Fibroblast of skin of left quadriceps (primary cell): ENCODE data around the gene CRYGN.
A peak's percentile ranks its signal among the peaks of the same experiment; 100 is the strongest.

Experiments used
- DNase-seq, 2 experiments: peaks; one replicate each; pipeline ENCODE4 v3.0.0-alpha.2; 2013; ENCODE audit warnings: low read depth in 2 of 2

The CRYGN gene

DNA sequence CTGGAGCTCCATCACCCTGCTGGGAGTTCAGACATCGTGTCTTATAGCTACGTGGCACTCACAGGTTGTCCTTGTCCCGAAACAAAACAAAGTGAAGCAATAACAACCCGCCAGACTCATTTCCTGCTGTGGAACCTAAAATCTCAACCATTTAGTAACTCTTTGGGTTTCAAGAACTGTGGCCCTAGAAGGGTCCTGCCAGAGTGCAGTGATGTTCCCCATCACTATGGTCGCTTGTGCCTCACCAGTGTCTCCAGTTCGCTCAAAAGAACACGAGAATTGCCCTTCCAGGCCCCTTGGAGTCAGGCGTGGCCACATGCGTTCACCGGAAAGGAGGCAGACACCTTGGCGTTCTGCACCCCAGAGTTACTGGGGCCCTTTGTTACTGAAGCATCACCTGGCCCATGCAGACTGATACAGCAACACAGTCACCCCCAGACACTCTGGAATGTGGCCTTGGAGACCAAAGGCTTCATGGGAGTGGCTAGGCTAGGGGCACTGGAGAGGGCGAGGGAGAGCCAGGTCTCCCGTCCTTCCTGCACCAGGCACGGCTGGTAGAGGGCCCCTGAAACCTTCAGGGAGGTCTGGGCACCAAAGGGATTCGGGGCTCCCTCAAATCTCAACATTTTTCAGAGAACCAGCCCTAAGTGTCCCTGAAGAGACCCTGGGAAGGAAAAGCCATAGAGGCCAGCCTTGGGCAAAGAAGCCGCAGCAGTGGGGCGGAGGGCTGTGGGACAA, 908 bp downstream of the CRYGN start:
- DNase-seq, result no peak

DNA sequence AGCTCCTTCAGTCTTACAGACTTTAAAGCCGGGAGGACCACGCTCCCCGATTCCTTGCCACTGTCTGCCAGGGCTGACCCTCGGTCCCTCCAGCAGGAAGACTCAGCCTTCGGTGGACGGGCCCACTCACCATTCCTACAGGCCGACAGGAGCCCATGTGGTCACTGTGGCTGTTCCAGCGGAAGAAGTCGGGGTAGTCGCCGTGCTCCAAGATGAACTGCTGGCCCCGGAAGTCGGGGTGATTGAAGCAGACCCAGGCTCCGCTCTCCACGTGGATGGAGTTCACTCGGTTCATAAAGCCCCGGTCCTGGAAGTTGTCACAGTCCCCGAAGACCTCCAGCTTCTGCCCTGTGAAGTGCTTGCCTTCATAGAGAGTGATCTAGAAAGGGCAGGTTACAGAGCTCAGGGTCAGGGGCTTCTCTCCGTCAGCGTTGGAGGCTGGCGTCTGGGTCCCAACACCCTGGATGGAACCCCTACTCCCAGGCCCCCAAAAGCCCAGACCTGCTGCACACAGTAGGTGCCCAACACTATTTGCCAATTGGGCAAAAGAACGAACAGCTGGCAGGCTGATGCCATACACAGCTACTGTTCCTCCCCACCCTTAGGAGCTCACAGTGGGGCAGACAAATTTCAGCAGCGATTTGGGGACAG, 1.9 kb downstream of the CRYGN start:
- no peak for DNase-seq

DNA sequence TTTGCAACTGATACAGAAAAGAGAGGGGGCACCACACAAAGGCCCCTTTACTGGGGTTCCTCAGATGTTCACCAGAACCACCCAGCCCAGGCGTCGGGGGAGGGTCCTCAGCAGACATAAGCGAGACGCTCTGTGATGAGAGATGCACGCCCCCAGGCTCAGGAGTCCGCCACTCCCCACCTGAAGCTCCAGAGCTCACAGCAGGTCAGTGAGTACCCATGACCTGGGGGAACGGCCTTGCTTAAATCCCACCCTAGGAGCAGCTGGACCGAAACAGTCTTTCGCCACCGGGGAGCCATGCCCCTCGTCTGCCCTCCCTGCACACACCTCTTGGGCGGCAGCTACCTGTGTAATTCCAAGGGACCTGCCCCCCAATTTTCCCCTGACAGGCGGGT, 2.8 kb downstream of the CRYGN start:
- no peak for DNase-seq

DNA sequence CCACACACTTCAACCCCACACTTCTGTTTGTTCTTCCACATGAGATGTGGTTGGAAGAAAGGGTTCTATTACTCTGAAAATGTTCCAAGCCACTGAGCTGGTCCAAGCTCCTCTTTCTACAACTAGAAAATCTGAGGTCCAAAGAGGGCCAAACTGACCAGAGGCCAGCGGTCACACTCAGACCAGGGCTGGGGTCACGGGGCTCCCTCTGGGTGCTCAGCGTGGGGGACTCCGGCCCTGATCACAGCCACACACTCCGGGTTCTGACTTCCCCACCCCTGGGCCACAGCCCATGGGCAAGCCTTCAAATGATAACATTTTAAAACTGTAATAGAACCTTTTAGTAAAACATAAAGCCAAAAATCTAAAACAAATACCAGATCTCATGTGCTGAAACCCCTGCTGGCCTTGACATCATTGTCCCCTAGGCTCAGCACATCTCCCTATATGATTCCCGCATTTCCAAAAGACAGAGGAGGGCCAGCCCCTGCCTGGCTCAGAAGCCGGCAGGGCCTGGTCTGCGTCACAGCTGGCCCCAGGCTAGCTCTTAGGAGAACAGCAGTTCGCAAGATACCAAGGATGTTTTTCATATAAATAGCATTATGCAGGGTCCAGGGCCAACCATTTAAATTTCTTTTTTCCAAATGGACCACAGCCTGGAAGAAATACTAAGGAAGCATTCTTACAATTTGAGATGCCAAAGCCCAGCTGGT, 3.3 kb downstream of the CRYGN start:
- DNase-seq, result no peak

DNA sequence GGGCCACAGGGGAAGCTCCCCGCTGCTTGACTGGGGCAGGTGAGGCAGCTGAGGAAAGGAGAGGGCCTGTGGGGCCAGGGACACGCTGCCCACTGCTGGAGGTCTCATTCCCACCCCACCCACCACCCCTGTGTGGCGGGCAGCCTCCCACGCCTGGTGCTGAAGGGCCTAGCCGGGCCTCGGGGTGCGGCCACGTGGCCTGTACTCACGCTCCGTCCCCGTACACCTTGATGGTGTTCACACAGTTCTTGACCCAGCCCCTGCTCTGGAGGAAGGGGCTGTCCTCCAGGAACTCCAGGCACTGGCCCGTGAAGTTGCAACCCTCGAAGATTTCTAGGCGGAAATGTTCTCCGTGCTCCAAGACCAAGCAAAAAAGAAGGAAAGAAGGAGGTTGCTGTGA, 4.0 kb downstream of the CRYGN start:
- no peak for DNase-seq

DNA sequence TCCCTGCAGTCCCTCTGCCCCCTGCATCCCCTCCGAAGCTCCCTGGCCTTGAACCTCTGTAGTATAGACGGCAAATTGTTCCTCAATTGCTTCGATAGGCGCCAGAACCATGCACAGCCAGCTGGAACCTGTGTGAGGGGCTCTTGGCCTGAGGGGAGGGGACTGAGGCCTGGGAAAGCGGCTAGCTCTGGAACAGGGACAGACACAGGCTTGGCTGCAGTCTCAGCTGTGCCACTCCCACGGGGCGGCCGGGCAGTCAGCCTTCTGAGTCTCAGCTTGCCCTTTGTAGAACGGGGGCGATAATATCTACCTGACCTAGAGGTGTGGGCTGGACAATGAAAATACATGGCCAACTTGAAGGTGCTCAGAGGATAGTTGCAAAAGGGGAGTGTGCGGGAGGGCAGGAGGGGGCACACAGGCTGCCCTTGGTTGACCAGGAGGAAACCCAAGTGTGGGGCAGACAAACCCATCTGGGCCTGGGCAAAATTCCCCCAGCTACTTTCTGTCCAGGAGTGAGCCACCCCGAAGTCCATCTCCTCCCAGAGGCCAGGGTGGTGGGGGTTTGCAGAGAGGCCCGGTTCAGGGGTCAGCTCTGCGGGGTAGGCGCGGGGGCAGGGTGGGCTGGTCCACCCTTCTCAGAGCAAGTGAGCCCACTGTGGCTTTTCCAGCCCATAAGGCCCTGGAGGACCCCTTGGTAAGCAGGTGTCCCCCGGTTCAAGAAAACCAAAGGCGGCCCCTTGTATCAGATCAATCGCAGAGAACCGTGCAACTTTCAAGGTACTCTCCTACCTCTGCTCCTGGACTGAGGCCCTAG, 4.6 kb downstream of the CRYGN start:
- no peak for DNase-seq

DNA sequence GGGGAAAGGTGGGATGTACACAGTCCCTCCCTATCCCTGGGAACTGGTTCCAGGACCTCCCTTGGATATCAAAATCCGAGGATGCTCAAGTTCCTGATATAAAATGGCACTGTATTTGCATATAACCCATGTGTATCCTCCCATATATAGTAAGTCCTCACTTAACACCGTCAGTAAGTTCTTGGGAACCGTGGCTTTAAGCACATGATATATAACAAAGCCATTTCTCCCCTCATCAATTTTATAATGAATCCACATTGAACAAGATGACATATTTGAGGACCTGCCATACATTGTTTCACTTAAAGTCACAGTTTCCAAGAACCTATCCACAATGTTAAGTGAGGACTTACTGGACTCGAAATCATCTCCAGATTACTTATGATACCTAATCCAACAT, 5.4 kb downstream of the CRYGN start:
- no peak for DNase-seq

DNA sequence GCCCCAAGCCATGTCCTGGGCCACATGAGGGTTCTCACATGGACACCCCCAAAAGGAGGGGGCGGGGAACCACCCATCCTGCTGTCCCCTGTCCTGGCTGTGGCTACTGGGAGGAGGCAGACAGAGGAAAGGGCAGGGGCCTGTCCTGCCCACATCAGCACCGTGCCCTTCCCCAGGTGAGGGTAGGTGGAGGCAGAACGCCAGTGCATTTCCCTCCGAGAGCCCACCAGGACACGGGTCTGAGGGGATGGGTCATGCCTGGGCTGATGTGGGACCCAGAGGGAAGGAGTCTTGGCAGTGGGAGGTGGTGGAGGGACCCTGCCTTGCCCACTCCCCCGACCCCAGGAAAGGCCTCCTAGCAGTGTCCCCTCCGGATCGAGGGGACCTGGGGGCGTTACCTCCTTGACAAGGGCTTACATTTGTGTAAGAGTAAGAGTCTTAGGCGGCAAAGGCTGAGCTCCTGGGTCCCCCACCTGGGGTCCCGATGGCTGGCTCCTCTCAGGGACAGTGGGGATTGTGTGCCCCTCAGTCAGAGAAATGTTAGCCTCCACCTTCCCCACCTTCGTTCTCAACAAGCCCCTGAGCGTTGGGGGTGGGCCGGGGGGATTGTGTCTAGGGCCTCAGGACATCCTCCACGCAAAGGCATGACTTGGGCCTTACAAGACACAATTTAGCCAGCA, 6.1 kb downstream of the CRYGN start:
- no peak for DNase-seq

DNA sequence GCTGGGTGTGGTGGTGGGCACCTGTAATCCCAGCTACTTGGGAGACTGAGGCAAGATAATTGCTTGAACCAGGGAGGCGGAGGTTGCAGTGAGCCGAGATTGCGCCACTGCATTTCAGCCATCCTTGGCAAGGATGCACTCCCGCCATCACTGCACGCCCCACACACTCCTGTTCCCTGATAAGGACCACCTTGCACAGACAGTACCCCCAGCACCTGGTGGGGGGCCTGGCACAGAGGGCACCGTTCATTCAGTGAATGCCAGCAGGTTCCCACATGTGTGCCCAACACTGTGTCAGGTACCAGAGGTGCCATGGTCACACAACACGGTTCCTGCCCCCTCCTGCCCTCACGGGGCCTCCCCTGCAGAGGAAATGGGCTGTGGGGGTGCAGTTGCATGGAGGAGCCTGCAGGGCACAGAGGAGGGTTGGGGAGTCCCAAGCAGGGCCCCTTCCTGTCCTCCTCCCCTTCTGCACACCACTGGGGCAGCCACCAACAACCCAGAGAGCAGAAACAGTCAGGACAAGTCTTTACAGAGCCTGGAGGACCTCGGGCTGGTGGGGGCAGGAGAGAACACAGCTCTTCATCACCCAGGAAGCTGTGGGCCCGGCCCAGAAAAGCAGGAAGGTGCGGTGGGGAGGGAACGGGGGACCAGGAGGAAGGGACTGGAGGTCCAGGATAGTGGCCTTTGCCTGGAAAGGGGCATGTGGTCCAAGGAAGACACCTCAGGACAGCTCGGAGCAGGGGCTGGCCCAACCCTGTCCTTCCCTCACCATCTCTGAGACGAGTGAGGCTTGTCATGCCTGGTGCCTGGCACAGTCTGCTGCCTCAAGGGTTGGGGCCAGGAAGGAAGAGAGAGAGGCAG, 7.1 kb downstream of the CRYGN start:
- no peak for DNase-seq

DNA sequence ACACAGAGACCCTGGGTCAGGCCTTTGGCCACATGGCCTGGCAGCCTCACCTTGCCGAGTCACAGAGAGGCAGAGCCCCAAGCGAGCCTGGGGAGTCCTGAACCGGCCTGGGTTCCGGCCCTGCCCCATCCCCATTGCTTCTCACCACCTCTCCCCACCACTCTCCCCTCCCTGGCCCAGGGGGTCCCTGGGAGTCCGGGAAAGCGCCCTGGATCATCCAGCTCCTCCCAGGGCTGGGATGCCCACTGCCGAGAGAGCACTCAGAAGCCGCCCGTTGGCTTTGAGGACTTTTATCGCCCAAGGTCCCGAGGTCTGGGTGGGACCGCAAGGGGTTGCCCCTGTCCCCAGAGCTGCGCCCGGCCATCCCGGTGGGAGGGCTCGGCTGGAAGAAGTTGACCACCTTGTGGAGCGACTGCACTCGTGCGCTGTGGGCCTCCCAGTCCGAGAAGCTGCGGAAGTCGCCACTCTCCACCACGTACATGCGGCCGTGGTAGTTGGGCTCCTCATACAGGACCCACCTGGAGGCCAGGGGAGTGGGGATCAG, 8.1 kb downstream of the CRYGN start:
- DNase-seq, result no peak

DNA sequence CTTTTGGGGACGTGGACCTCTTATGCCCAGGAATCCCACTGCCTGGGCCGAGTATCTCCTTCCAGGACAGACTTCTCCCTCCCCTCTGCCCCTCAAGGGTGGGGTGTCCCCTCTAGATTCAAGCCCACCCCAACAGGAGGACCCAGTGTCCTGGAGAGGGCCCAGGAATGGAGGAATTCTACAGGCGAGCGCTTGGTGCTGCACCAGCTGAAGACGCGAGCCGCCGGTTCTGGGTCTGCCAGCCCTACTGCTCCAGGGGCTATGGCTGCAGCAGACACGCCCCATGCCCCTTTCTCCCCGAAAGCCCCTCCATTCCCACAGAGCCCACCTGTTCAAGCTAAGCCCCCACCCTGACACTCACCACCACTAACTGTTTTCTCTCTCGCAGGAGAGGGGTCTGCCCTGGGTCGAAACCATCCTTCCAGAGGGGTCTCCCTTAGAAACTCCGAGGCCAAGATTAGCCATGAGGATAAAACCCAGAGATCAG, 8.6 kb downstream of the CRYGN start:
- DNase-seq, result no peak

DNA sequence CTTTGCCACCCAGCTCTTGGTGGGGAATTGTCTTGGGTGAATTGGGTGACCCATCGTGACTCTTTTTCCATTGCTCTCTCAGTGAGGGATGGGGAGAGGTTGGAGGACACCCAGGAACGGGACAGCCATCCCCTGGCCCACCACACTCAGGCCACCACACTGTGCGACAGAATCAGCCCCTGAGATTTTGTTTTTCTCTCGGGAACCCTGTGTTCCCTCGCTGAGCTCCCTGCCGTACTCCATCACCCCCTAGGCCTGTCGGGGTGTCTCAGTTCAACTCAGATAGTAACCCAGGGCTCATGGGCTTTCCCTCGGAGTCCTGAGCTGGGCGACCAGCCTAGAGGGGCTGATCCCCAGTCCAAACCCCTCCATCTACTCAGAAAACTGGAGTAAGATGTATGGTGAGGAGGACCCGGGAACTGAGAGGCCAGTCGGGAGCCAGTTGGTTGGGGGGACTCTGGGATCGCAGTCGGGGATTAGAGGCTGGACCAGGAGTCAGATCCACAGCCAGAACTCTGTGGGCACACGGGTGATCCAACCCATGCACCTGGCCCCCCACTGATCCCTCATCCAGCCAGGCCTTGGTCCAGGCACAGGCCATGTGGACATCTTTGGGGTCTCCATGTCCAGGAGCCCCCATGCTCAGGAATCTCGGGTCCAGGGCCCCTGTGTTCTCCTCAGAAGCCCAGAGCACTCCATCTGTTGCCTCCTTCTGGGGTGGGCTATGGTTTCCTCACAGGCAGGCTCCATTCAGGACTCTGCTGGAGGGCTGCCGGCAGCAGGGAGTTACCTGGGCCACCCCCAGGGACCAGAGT, 9.3 kb downstream of the CRYGN start:
- DNase-seq, result no peak

DNA sequence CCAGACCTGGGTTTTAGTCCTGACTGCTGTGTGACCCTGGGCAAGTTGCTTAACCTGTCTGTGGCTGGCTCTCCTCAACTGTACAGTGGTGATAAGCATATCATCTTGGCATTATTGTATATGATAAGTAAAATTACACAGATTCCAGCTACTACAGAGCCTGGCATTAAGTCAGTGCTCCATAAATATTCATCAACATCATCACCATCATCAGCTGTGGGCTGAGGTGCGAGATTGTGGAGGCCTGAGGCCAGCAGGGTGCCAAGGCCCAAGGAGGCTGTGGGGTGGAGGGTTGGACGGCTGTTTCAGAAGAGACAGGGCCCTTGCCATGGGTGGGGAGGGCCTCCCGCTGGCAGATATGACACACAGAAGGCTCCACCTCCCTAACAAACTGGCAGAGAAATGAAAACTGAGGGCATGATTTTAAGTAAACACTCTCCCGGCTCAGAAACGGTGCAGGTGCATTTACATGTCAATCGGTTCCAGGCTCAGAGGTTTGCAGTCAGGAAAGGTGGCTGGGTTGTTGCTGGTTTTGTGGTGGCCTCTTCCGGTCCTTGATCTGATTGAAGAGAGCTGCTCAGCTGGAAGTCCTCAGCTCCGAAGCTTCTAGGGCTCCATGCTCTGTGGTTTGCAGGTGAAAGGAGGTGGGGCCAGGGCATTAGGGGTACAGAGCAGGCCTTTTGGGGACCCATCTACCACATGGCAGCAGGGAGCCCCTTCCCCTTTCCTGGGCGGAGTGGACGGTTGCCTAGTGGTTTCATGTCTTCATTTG, 10.2 kb downstream of the CRYGN start:
- DNase-seq, result no peak

DNA sequence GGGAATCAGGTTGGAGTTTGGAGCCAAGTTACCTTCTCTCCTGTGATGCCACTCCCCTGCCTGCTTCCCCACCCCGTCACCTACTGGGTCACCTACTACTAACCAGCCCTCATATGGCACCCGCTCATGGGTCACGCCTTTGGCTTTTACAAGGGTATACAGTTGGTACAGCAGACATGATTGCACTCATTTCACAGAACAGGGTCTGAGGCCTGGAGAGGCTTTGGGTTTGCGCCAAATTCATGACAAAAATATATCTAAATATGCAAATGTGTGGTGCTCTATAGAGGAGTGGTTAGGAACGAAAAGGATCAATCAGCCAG, 10.7 kb downstream of the CRYGN start:
- DNase-seq, result no peak

DNA sequence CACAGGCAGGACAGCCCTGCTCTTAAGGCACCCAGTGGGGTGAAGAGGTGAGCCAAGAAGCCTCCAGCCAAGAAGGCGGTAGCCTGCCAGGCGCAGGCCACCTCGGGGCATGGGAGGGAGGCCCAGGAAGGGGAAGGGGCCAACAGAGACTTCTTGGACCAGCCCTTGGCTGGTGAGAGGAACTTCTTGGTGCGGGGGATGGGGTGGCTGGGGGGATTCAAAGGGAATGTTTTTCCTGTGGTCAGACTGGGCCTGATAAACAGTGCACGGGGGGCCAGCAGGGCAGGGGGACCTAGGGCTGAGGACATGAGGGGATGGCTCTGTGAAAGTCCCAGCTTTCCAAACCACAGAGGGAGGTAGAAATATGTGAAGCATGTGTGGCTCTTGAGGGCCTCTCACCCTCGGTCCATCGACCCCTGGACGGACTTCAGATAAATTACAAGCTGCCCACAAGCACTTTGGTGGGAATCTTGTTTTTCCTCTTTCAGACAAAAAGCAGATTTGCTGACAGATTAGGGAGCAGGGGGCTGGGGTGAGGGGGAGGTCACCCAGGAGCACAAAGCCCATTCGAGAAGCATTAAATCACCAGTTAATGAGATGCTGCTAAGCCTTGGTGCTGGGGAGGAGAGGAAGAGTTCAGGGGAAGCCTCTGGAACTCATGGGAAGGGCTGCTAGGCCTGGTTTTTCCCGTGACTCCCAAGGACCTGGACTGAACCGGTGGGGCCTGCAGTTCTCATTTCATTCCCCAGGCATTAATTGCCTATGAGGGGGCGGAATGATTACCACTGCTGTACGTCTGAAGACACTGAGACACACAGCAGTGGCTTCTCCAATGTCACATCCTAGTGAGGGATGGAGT, 11.3 kb downstream of the CRYGN start:
- peak in 1 of 2 experiments; percentile 12 for DNase-seq

DNA sequence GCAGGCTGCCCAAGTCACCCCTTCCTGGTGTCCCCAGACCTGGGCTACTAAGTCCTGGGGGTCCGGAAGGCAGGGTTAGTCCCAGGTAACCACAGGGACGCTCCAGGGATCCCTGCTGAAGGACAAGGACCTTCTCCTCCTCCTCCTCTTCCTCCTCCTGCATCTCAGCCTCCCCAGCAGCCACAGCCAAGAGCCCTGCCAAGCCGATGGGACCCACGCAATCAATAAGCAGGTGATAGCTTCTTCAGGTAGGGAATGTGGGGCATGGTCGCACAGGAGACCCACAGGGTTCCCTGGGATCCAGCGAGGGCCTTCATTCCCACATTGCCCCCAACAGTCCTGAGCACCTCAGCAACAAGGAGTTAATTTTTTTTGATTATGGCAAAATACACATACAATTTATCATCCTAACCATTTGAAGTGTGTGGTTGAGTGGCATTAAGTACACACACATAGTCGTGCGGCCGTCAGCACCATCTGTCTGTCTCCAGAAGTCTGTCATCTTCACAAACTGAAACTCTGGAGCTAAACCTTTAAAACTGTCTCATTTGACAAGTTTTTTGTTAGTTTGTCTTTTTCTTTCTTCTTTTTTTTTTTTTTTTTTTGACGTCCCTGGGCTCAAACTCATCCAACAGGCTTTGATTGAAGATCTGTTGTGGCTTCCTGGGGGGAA, 12.1 kb downstream of the CRYGN start:
- DNase-seq, result no peak
